ENCODE results near the gene IMPA2. TPM values are rescaled to one million over a fixed set of nuclear protein-coding genes. Genes with fewer than 3 reads are reported as not detected.

Gene IMPA2
- total RNA-seq (10 to 100 TPM; 60.8 to 62.2 TPM), polyA plus RNA-seq (10 to 100 TPM; 43.4 to 65.4 TPM)
- long read RNA-seq, donor 1, transcript IMPA2-201 (8 exons, 1,534 nt), result major isoform, 37 of 81 reads
- long read RNA-seq, donor 1, transcript IMPA2-209 (2 exons, 919 nt), result minor isoform, 22 of 81 reads
- long read RNA-seq, donor 1, partial matches to known transcripts, result 20 of 81 reads
- long read RNA-seq, donor 1, other reads (novel, unspliced or antisense), result 0 of 81 reads
- long read RNA-seq, donor 2, transcript IMPA2-209 (2 exons, 919 nt), result minor isoform, 11 of 31 reads
- long read RNA-seq, donor 2, transcript IMPA2-201 (8 exons, 1,534 nt), result major isoform, 12 of 31 reads
- long read RNA-seq, donor 2, partial matches to known transcripts, result 8 of 31 reads
- long read RNA-seq, donor 2, other reads (novel, unspliced or antisense), result 0 of 31 reads
- long read RNA-seq, donor 3, transcript IMPA2-201 (8 exons, 1,534 nt), result major isoform, 16 of 27 reads
- long read RNA-seq, donor 3, transcript IMPA2-209 (2 exons, 919 nt), result minor isoform, 11 of 27 reads
- long read RNA-seq, donor 3, partial matches to known transcripts, result 0 of 27 reads
- long read RNA-seq, donor 3, other reads (novel, unspliced or antisense), result 0 of 27 reads
- long read RNA-seq, donor 4, transcript IMPA2-209 (2 exons, 919 nt), result major isoform, 8 of 11 reads
- long read RNA-seq, donor 4, partial matches to known transcripts, result 0 of 11 reads
- long read RNA-seq, donor 4, other reads (novel, unspliced or antisense), result 0 of 11 reads
- long read RNA-seq, donor 5, transcript IMPA2-209 (2 exons, 919 nt), result minor isoform, 20 of 65 reads
- long read RNA-seq, donor 5, transcript IMPA2-201 (8 exons, 1,534 nt), result major isoform, 38 of 65 reads
- long read RNA-seq, donor 5, partial matches to known transcripts, result 5 of 65 reads
- long read RNA-seq, donor 5, other reads (novel, unspliced or antisense), result 0 of 65 reads

DNA sequence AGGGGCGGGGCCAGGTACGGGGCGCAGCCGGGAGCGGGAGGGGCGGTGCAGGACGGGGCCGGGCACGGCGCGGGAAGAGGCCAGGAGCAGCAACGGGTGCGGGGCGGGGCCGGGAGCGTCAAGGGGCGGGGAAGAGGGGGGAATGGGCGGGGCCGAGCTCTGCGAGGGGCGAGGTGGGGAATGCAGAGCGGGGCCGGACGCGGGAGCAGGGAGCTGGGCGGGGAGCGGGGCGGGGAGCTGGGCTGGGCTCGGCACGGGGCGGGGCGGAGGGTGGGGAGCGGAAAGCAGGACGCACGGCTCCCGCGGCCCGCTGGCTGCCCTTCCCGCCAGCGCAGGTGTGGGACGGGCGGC lies at the start of gene IMPA2:
TSS of gene IMPA2 (plus strand) at position 316 of the 351 bp plus-strand sequence. CDS start 163 bp downstream, outside the sequence.
- ATAC-seq (ENCODE audit: insufficient read depth, low FRiP score) (peak; percentile 80), DNase-seq (no peak)
- Histone ChIP-seq H3K36me3 (ENCODE audit: control insufficient read depth in 4 of 4, insufficient read depth in 4 of 4, low read length in 4 of 4) (no peaks in the 10 kb centered on the region), H3K9ac (ENCODE audit: insufficient read depth in 1 of 2, low read length in 2 of 2) (peak within 1 kb of the TSS; percentile 63 to 85), H3K27ac (ENCODE audit: low read depth in 1 of 2, low read length in 1 of 2) (peak within 1 kb of the TSS; percentile 96 to 99), H3K27me3 (ENCODE audit: control insufficient read depth in 3 of 3, insufficient read depth in 3 of 3, low read length in 2 of 3) (no peaks in the 10 kb centered on the region), H3K4me1 (ENCODE audit: control insufficient read depth in 5 of 5, insufficient read depth in 5 of 5, low read length in 5 of 5) (peaks cover 0 to 43% (median 13%) of the 10 kb centered on the region in 5 donors), H3K4me3 (peak within 1 kb of the TSS; percentile 75), H3K9me3 (ENCODE audit: control insufficient read depth in 4 of 4, insufficient read depth in 3 of 4, low read length in 3 of 4) (no peaks in the 10 kb centered on the region)
- TF ChIP-seq CTCF (IDR thresholded peaks at IDR 0.05; ENCODE audit: control extremely low read depth, extremely low read depth), result no peak
- 1 to 2% methylated on average over 15 to 42 of the region's 42 CpGs for WGBS, 2 donors

- DNase-seq (no peak), ATAC-seq (ENCODE audit: insufficient read depth, low FRiP score) (no peak)
- Histone ChIP-seq H3K9ac (ENCODE audit: insufficient read depth in 1 of 2, low read length in 2 of 2) (no peak overlapping the region), H3K9me3 (ENCODE audit: control insufficient read depth in 4 of 4, insufficient read depth in 3 of 4, low read length in 3 of 4) (no peaks in the 10 kb centered on the region), H3K4me1 (ENCODE audit: control insufficient read depth in 5 of 5, insufficient read depth in 5 of 5, low read length in 5 of 5) (peaks cover 0 to 2% (median 0%) of the 10 kb centered on the region in 5 donors), H3K36me3 (ENCODE audit: control insufficient read depth in 4 of 4, insufficient read depth in 4 of 4, low read length in 4 of 4) (no peaks in the 10 kb centered on the region), H3K27me3 (ENCODE audit: control insufficient read depth in 3 of 3, insufficient read depth in 3 of 3, low read length in 2 of 3) (no peaks in the 10 kb centered on the region), H3K27ac (ENCODE audit: low read depth in 1 of 2, low read length in 1 of 2) (no peak overlapping the region), H3K4me3 (no peak overlapping the region)
- whole genome bisulfite sequencing, 2 donors, result 94% methylated on average over 14 of the region's 14 CpGs
- no peak for TF ChIP-seq CTCF (IDR thresholded peaks at IDR 0.05; ENCODE audit: control extremely low read depth, extremely low read depth)
These were observed 48.9 kb upstream of the IMPA2 start for GRCh38 chr18:11932393-11932792.

GRCh38 chr18:11937874-11938478 lies 43.3 kb upstream of the IMPA2 start:
- Histone ChIP-seq H3K9me3 (ENCODE audit: control insufficient read depth in 4 of 4, insufficient read depth in 3 of 4, low read length in 3 of 4) (no peaks in the 10 kb centered on the region), H3K4me3 (no peak overlapping the region), H3K4me1 (ENCODE audit: control insufficient read depth in 5 of 5, insufficient read depth in 5 of 5, low read length in 5 of 5) (no peaks in the 10 kb centered on the region), H3K27ac (ENCODE audit: low read depth in 1 of 2, low read length in 1 of 2) (no peak overlapping the region), H3K36me3 (ENCODE audit: control insufficient read depth in 4 of 4, insufficient read depth in 4 of 4, low read length in 4 of 4) (no peaks in the 10 kb centered on the region), H3K27me3 (ENCODE audit: control insufficient read depth in 3 of 3, insufficient read depth in 3 of 3, low read length in 2 of 3) (no peaks in the 10 kb centered on the region), H3K9ac (ENCODE audit: insufficient read depth in 1 of 2, low read length in 2 of 2) (no peak overlapping the region)
- TF ChIP-seq CTCF (IDR thresholded peaks at IDR 0.05; ENCODE audit: control extremely low read depth, extremely low read depth), result peak; percentile 85
- DNase-seq (peak; percentile 70 to 78 (median 74)), ATAC-seq (ENCODE audit: insufficient read depth, low FRiP score) (peak; percentile 66)
- 1 to 6% methylated on average over 4 of the region's 4 CpGs for WGBS, 2 donors
